ENCODE results near the gene ZNF837. TPM values are rescaled to one million over a fixed set of nuclear protein-coding genes. Genes with fewer than 3 reads are reported as not detected.

The ZNF837 gene
- total RNA-seq, 1 experiment from 2014 or later: 3.4 TPM

- no peak for DNase-seq (ENCODE audit: low read depth)
Observed at GRCh38 chr19:58319241-58319640, 61.6 kb downstream of the ZNF837 start.

- no peak for DNase-seq (ENCODE audit: low read depth)
Observed at GRCh38 chr19:58318297-58318696, 62.5 kb downstream of the ZNF837 start.

Other genes with a start within 250 kb of the ZNF837 start
- gene ZNF329, start 230.2 kb downstream of the ZNF837 start, total RNA-seq (2014; rRNA removed; shearing (Covaris generic)): 9.8 and 14.6 TPM in 2 replicates
- 23.7 and 26.7 TPM in 2 replicates for gene ZNF274, start 198.0 kb downstream of the ZNF837 start, total RNA-seq (2014; rRNA removed; shearing (Covaris generic))
- 47.3 and 65.4 TPM in 2 replicates for gene ZNF544, start 152.1 kb downstream of the ZNF837 start, total RNA-seq (2014; rRNA removed; shearing (Covaris generic))
- gene ZNF8, start 102.1 kb downstream of the ZNF837 start, total RNA-seq (2014; rRNA removed; shearing (Covaris generic)): 3.7 and 7.1 TPM in 2 replicates
- 90.1 and 122 TPM in 2 replicates for gene ERVK3-1, start 75.7 kb downstream of the ZNF837 start, total RNA-seq (2014; rRNA removed; shearing (Covaris generic))
- 2.2 and 3.6 TPM in 2 replicates for gene ZSCAN22, start 54.0 kb downstream of the ZNF837 start, total RNA-seq (2014; rRNA removed; shearing (Covaris generic))
- gene A1BG, start 27.5 kb downstream of the ZNF837 start, total RNA-seq (2014; rRNA removed; shearing (Covaris generic)): 67.3 and 68.9 TPM in 2 replicates
- 0.54 and 1.5 TPM in 2 replicates for gene ZNF497, start 18.3 kb downstream of the ZNF837 start, total RNA-seq (2014; rRNA removed; shearing (Covaris generic))
- 1,319 and 1,664 TPM in 2 replicates for gene RPS5, start 6.2 kb upstream of the ZNF837 start, total RNA-seq (2014; rRNA removed; shearing (Covaris generic))
- not detected in 2 replicates for gene RNF225, start 14.6 kb upstream of the ZNF837 start, total RNA-seq (2014; rRNA removed; shearing (Covaris generic))
- gene ZNF584, start 27.6 kb upstream of the ZNF837 start, total RNA-seq (2014; rRNA removed; shearing (Covaris generic)): 11.6 and 14.2 TPM in 2 replicates
- 4.8 and 4.9 TPM in 2 replicates for gene ZNF132, start 59.1 kb upstream of the ZNF837 start, total RNA-seq (2014; rRNA removed; shearing (Covaris generic))
- gene ZNF324B, start 70.6 kb upstream of the ZNF837 start, total RNA-seq (2014; rRNA removed; shearing (Covaris generic)): 6.6 and 16.3 TPM in 2 replicates
- 10.3 and 15.7 TPM in 2 replicates for gene ZNF324, start 86.0 kb upstream of the ZNF837 start, total RNA-seq (2014; rRNA removed; shearing (Covaris generic))
- 5.4 and 10.9 TPM in 2 replicates for gene ZNF446, start 95.3 kb upstream of the ZNF837 start, total RNA-seq (2014; rRNA removed; shearing (Covaris generic))
- gene SLC27A5, start 131.0 kb upstream of the ZNF837 start, total RNA-seq (2014; rRNA removed; shearing (Covaris generic)): 4.1 and 5.2 TPM in 2 replicates
- gene ZBTB45, start 138.8 kb upstream of the ZNF837 start, total RNA-seq (2014; rRNA removed; shearing (Covaris generic)): 5.8 and 9.7 TPM in 2 replicates
- gene TRIM28, start 163.0 kb upstream of the ZNF837 start, total RNA-seq (2014; rRNA removed; shearing (Covaris generic)): 262 and 359 TPM in 2 replicates
- gene CHMP2A, start 174.1 kb upstream of the ZNF837 start, total RNA-seq (2014; rRNA removed; shearing (Covaris generic)): 136 and 147 TPM in 2 replicates
- 99.7 and 113 TPM in 2 replicates for gene UBE2M, start 177.6 kb upstream of the ZNF837 start, total RNA-seq (2014; rRNA removed; shearing (Covaris generic))
- gene MZF1, start 192.3 kb upstream of the ZNF837 start, total RNA-seq (2014; rRNA removed; shearing (Covaris generic)): 5.9 and 10.3 TPM in 2 replicates

Measured in M059J (cell line).